Skeletal muscle cell (primary cell): ENCODE data around the gene SGMS2.
A peak's percentile ranks its signal among the peaks of the same experiment; 100 is the strongest.

Experiments
- DNase-seq: peaks from one replicate; pipeline ENCODE4 v3.0.0-alpha.2; 2010; ENCODE audit warnings: low read depth
- H3K4me3 ChIP-seq: 2 replicates; pipeline ENCODE4 v1.5.1; 2011; ENCODE audit warnings: low read depth, mild to moderate bottlenecking, control low read depth, low read length, moderate library complexity

Gene SGMS2

DNA sequence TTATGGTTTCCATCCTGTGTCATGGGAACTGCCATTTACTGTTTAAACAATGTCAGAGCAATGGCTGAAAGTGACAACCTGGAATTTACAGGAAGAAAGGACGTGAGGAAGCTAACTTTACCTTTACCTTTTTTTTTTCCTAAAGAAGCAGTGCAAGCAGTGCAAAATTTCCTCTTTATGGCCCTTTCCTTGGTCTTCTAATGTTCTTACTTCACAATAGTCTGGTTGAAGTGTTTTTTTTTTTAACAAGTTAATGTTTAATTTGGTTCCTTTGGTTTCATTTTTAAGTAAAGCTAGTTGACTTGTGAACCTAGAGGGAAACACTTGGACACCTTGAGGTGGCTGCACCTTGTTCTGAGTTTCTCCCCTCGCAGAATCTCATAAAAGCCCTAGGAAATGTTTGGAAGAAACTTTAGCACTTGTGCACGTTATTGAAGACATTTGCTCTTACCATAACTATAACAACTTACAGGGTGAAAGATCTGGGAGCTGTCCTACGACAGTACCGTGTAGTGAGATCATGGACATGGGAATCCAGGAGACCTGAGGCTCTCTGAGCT, 1.8 kb downstream of the SGMS2 start:
- no peak for DNase-seq
- peak overlapping the region; percentile 75 for H3K4me3 ChIP-seq

DNA sequence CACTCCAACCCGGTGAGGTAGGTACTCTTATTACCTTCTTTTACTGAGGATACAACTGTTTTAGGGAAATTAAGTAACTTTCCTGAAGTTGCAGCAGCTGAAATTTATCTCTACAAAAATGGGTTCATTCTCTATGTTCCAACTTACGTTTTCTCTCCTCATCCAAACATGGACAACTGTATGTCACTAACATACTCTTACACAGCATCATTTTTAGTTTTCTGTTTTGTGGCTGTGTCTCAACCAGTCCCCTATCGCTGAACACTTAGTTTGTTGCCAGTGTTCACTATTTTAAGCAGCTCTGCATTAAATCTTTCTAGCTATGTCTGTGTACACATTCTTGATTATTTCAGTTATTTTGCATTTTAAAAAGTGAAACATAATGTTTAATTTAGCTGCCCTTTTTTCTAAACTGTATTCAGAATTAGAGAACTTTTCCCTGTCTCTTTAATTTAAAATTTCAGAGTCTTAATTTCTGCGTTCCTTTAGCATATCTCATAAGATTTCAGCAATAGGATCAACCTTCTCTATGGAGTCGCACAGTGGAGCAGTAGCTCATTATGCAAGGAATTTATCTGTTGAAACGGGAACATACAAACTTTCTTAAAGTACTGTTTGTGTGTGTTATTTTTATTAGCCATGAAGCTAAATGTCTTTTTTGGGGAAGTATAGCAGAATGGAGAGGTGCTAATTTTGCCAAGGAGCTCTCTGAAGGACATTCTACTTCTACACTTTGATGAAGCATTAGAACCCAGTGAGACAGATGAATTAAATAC, 3.8 kb downstream of the SGMS2 start:
- no peak overlapping the region for H3K4me3 ChIP-seq
- DNase-seq = no peak

DNA sequence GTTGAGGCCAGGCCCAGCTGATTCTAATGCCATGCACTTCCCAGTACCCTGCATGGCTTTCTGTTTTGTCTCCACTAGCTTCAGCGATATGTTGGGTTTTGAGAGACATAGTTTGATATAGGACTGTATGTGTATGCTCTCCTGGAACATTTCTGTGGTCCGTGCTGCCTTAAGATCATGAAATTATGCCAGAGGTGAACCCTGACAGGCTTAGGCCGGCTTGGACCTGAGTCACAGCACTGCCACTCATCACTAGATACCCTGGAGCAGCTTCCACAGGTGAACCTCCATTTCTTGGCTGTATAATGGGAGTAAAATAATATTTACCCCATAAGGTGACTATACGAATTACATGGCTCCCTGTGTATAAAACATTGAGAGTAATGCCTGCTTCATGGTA, 6.4 kb downstream of the SGMS2 start:
- no peak overlapping the region for H3K4me3 ChIP-seq
- no peak for DNase-seq

DNA sequence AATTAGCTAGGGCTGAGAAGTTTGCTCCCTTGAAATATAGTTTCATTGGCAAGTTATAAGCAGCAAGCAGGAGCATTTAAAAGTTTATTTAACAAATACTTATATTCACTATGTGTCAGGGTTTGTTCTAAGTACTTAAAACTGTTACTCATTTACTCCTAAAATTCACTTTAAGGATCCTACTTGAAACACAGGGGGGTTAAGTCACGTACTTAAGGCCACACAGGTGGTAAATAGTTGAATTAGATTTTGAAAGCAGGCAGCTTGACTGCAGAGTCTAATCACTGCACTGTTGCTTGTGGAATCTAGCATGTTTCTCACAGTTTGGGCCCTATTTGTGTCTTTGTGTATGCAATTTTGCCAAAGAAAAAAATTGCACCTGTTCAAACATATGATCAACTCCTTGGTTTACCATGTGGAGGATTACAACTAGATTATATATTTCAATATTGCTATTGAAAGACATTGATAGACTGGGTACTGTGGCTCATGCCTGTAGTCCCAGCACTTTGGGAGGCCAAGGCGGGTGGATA, 7.6 kb downstream of the SGMS2 start:
- no peak overlapping the region for H3K4me3 ChIP-seq
- no peak for DNase-seq

DNA sequence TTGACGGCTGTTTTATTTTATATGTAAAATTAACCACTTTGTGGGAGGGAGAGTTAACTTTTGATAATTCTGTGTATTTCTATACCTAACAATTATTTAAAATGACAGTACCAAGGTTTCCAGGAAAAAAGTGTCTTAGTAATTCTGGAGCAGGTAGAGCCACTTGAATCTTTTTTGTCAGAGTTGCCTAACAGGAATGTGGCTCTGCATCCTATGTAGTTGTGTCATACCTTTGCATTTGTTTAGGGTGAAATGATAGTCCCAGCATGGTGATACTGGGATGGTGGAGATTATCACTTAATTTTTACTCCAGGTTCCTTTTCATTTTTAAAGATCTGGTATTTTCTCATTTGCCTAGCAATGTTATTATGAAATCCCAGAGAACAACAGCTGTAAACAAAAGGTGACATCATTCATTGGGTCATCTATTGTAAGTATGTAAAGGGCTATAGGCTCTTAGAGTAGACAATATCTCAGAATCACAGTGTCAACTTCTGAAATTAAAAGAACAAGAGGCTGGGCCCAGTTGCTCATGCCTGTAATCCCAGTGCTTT, 9.6 kb downstream of the SGMS2 start:
- H3K4me3 ChIP-seq = no peak overlapping the region
- no peak for DNase-seq

DNA sequence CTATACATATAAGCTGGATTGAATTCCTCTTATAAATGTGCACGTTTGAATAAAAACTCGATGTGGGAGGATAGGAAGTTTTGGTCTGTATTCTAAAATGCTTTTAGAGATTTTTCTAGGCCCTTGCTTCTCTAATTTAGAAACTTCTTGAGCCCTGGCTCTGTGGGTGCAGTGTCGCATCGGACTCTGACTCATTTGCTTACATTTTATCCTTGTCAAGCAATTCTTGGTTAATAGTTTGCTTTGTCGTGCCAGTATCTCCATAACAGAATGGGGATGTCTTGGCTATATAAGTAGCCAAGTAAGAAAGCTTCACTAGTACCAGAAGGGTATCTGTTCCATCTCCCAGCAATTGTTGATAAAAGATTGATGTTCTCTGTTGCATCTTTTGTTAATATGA, 10.7 kb downstream of the SGMS2 start:
- no peak for DNase-seq
- no peak overlapping the region for H3K4me3 ChIP-seq

DNA sequence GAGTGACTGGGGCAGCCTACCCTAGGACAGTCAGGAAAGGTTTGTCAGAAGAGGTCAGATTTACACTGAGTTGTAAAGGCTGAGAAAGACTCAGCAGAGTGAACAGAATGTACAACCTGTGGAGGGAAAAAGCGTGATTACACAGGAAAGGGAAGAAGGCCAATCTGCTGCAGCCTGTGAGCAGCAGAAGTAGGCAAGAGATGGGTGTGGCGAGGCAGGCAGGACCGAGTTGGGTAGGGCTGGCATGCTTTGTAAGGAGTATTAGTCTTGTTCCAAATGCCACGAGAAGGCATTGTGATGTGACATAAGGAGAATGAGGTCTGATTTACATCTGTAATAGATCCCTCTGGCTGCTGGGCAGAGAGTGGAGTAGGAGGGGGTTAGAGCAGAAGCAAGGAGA, 12.6 kb downstream of the SGMS2 start:
- H3K4me3 ChIP-seq = no peak overlapping the region
- no peak for DNase-seq

DNA sequence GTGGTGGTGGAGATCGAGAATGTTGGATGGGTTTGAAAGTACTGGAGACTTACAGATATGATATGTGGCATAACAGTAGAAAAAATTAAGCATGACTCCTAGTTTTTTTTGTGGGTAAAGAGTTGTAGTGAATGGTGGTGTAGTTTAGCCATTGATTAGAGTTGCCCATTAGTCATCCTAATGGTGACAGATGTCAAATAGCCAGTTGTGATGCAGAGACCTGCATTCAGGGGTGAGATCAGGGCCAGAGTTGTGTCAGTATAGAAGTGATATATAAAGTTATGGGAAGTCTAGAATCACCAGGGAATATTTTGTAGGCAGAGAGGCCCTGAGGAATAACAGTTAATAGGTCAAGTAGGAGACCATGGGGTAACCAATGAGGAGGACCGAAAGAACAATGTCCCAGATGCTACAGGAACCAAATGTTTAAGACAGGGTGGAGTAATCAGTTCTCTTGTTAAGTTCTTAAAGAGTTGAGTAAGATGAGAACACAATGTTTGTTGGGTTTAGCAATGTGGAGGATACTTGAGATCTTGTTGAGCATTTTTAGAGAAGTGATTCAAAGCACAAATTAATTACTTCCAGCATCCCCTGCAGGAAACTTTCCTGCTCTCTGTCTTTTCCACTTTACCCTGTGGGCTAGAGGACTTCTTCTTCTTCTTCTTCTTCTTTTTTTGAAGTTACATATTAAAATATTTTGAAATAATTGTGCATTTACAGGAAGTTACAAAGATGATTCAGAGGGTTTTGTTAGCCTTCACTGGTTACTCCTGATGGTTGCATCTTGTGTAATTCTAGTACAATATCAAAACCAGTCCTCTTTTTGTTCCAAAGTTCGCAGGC, 13.3 kb downstream of the SGMS2 start:
- DNase-seq = no peak
- no peak overlapping the region for H3K4me3 ChIP-seq

DNA sequence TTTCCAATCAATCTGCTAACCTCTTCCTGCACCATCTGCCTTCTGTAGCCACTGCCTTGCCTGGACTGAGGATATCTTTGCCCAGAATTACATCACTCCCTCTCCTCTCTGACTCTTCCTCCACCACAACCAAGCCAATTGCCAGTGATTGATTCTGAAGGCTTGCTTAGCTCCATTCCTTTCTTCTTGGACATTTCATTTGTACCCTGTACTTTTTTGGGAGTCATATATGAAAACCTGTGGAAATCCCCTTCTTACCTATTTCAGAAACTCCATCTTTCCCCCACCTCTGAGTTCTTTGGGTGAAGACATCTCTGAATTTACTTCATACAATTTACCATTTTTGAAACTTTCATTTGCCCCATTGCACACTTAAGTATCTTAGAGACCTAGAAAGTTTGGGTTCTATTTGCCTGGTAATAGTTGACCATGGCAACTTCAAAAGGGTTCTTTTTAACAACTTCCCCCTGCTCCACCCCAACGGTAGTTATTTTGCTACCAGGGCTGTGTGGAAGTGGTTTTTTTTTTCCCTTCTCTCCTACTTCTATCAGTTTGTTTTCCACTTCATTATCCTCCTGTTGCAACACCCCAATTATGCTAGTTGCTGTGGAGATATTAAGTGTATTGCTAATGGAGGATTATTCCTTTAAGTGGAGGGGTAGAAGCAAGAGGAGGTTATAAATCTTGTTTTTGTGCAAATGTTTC, 14.3 kb downstream of the SGMS2 start:
- H3K4me3 ChIP-seq = no peak overlapping the region
- no peak for DNase-seq

DNA sequence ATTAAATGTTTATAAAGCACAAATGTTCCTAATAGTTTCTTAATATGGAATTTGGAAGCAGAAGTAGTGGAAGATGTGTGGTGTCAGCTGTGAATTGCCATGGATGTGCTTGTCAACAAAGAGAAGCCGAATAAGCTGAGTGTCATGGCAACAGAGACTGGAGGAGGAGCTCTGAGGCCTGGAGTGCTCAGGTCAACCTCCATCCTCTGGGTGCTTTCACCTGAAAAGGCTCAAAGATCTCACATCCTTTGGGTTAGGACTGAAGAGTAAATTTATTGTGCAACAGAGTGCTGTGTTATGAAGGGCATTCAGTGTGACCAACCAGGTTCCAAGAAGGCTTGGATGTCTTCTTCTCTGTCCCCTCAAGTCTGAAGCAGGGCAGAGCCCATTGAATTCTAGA, 18.7 kb downstream of the SGMS2 start:
- no peak overlapping the region for H3K4me3 ChIP-seq
- no peak for DNase-seq

DNA sequence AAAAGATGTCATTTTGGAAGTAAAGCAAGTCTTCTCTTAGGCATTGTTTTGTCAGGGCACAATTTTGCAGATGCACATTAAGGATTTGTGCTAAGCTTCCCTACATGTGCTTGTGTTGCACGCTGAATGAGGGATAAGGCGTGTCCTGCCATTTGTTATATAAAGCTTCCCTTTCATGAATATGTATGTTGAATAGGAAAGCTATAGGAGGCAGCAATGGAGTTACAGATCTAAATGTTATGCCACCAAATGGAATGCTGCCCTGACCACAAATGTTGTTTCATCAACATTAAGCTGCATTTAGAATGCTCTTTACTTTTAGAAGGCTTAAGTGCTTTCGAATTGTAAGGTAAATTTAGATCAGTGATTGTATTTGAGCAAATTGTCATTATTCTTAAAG, 20.9 kb downstream of the SGMS2 start:
- H3K4me3 ChIP-seq = no peak overlapping the region
- DNase-seq = no peak

DNA sequence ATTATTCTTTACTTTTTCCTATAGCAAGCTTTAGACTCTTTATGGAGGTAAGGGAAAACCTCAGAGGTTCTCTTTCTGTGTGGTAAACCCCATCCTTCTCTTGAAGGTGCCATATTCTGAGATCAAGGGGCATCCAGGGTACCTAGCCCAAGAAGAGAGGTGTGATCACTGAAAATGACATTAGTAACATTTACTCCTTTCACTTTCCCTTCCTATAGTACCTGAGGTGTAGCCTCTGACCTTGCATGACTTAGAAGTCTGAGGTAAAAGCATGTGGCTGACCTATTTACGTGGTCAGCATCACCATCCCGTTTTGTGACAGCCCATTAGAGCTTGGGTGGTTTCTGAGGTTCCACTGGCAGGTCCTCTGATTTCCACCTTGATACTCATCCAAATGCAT, 25.7 kb downstream of the SGMS2 start:
- DNase-seq = no peak
- H3K4me3 ChIP-seq = no peak overlapping the region

DNA sequence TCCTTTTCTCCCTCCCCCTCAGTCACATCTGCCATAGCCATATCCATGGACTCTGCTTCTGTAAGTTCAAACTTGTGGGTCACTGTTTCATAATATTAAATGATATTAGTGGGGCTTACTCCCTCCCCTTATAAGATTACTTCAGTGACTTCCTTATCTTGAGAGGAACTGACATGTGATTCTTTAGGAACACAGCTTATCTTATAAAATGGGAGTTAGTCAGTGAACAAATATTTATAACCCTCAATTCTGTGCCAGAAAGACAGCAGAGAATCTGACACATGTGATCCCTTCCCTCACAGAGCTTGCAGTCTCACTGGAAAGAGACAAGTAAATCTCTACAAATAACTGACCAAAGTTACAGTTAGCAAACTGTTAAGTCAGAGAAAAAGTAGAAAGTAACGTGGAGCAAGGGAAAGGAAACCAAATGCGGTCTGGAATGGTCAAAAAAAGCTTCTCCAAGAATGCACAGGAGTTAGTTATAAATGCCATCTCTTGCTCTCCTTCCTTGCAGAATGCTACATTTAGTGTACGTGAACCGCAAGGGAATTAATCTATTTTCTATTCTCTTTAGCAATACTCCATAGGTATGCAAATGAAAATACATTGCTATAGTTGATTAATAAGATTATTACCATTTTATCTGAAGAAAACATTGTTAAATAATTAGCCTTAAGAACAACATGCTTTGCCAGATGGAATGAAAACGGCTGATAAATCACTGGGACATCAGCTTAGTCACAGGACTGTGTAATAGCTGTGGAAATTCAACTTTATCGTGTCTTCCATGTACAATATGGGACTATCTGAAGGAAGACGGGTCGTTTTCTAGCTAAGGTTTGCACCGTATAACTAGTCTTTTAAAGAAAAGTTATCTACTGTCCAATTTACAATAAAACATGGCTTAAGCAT, 29.0 kb downstream of the SGMS2 start:
- no peak for DNase-seq
- peak overlapping the region; percentile 27 for H3K4me3 ChIP-seq

DNA sequence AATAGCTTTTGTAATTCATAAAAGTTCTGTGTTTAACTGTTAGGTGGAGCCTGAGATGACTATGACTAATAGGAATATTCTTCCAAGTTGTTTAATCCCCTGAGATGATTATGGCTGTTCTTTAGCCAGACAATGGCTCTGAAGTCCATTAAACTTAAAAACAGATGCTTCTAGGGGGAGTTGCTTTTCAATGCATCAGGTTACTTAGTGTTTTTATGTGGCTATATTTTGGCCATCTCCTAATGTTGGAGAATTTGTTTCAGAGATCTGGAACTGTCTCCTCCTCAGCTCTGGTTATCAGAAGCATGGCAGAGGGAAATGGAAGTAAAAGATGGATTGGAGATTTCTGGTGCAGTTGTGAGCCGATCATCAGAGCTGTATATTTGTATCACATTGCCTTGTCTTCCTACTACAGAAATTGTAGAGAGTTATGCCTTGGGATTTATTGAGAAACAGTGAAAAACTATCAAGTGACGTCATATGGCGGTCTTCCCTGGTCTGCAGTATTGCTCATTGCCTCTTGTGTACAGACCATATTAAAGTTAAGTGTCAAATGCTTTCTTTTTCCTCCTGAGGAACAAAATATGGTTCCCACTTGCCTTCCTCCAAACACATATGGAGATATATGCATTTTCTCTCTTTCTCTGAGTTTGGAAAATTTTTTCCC, 29.8 kb downstream of the SGMS2 start:
- H3K4me3 ChIP-seq = peak overlapping the region; percentile 27

DNA sequence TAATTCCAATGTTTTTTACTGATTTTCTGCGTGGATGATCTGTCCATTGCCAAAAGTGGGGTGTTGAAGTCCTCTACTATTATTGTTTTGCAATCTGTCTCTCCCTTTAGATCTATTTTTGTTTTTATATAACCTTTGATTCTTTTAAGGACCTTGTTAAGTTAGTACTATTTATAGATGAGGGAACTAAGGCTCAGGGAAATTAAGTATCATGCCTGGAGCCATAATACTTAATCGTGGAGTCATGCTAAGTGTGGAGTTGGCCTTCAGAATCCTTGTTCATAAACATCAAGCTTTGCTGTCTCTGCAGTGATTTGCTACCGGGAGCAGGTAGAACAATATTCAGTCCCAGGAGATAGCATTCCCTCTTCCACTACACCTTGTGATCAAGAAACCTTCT, 31.0 kb downstream of the SGMS2 start:
- no peak overlapping the region for H3K4me3 ChIP-seq
- DNase-seq = no peak

More for the DNA sequence above, 29.8 kb downstream of the SGMS2 start:
- peak; percentile 65 for DNase-seq

DNA sequence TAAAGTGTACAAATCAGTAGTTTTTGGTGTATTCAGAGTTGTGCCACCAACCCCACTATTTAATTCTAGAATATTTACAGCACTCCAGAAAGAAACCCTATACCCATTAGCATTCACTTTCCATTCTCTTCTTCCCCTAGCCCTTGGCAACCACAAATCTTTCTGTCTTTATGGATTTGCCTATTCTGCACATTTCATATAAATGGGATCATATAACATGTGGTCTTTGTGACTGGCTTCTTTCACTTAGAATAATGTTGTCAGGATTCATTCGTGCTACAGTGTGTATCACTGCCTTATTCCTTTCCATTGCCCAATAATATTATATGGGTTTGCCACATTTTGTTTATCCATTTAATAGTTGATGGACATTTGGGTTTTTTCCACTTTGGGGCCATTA, 32.2 kb downstream of the SGMS2 start:
- no peak for DNase-seq
- H3K4me3 ChIP-seq = no peak overlapping the region

DNA sequence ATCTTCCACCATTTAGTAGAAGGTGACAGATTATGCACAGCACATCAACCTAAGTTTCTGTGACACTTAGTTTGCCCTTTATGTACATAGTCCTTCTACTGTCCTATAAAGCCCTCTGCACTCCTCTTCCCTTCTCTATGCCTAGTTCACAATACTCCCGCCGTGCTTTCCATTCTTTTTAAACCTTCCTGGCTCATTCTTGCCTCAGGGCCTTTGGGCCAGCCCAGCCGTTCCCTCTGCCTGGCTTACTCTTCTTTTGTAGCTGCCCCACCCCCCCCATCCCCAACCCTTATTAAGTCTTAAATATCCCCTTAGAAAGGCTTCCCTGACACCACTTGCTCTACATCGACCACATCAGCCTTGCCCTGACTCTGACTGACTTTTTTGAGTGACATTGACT, 33.0 kb downstream of the SGMS2 start:
- H3K4me3 ChIP-seq = no peak overlapping the region
- no peak for DNase-seq

DNA sequence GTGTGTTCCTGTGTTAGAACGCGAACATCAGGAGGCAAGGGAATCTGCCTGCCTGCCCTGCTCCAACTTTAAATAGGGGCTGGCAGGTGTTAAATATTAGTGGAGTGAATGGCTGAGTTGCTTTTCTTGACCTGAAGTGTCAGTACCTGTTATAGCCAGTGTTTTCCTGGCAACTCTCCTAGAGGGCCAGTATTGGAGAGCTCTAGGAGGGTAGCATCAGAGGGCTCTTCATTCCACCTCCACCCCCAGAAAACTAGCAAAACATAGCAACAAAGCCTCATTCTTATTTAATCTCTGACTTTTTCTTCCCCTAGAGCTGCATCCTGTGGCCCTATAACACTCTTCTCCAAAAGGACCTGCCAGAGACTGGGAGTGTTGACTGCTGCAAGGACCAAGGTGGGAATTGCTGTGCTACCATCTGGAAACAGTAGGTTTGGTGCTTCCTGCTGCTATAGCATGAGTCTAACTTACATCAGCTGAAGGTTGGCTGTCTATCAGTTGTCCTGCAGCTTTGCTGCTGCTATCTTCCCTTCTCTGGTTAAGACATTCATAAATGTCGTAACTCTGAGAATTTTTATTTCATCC, 33.5 kb downstream of the SGMS2 start:
- H3K4me3 ChIP-seq = no peak overlapping the region
- no peak for DNase-seq
